Measurements from ENCODE around the gene PCDH9. TPM values are rescaled to one million over a fixed set of nuclear protein-coding genes. Genes with fewer than 3 reads are reported as not detected.

The PCDH9 gene
- total and polyA plus RNA-seq, 2 of the 13 experiments (the other 11 are each of a cell fraction or from before 2014, with no cell fraction given), result 0.09 TPM; not detected in 1

DNA sequence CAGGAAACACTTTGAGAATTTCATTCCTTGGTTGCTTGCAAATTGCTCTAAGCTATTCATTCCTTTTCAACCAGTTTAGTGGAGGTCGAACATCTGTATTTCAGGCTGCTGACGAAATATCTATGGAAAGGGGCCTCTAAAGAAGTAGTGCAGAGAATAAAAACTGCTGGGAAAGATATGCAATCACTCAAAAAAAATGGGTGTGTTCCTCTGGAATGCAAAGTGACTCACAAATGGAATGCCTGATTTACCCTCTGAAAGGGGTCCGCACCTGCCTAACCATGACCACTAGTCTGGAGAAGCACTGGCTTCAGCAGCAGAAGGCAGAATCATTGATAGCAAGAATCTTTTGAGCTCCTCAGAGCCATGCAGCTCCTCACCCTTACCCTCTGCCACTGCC lies 129.4 kb downstream of the PCDH9 start:
- no peaks in the 10 kb centered on the region for H4K20me1 ChIP-seq (ENCODE audit: insufficient read depth, low read length)
- H3K4me2 ChIP-seq (ENCODE audit: low read depth, low read length), result no peak overlapping the region
- no peaks in the 10 kb centered on the region for H3K79me2 ChIP-seq (ENCODE audit: insufficient read depth, low read length)
- DNase-seq (ENCODE audit: low spot score) (no peak), ATAC-seq (no peak), FAIRE-seq (no peak)
- H3K27ac ChIP-seq (ENCODE audit: extremely low read length, insufficient read depth, low read length), result no peak overlapping the region
- POLR2A ChIA-PET, result no interaction called here
- no peaks in the 10 kb centered on the region for H3K4me1 ChIP-seq (ENCODE audit: insufficient read depth, low read length)
- no peak for TF ChIP-seq SALL2 (CRISPR knock-in tag; IDR thresholded peaks at IDR 0.05)
- no peak for TF ChIP-seq PTBP1 (IDR thresholded peaks at IDR 0.05; ENCODE audit: low read depth, low read length, poor library complexity, severe bottlenecking)
- no peak for TF ChIP-seq MBD4 (IDR thresholded peaks at IDR 0.05; ENCODE audit: borderline replicate concordance, low read length)
- no peak for TF ChIP-seq JDP2 (CRISPR knock-in tag; IDR thresholded peaks at IDR 0.05; ENCODE audit: borderline replicate concordance)
- no peak for TF ChIP-seq TARDBP (CRISPR knock-in tag; IDR thresholded peaks at IDR 0.05)
- no peak overlapping the region for H2AFZ ChIP-seq (ENCODE audit: low read length)
- 2% methylated on average over 3 of the region's 3 CpGs for WGBS (ENCODE audit: low lambda C conversion rate)
- in situ Hi-C loops (cut with HindIII; ENCODE audit: extremely low pct_ligation_motif_present, low pct_unique_long_range_greater_than_20kb), result no loop called here
- intact Hi-C loops (cut with micrococcal nuclease; ENCODE audit: unreplicated experiment), result no loop called here
- H3K4me3 ChIP-seq (replicated peaks in 1 of 3; ENCODE audit: insufficient read depth in 1 of 3, low read depth in 2 of 3, low read length in 3 of 3), result no peak overlapping the region
- no peaks in the 10 kb centered on the region for H3K27me3 ChIP-seq (ENCODE audit: control insufficient read depth in 1 of 2, insufficient read depth in 2 of 2, low read length in 2 of 2)
- no peaks in the 10 kb centered on the region for H3K9me3 ChIP-seq (ENCODE audit: low read length)
- no peak overlapping the region for H3K9ac ChIP-seq (ENCODE audit: insufficient read depth, low read depth, low read length)
- H3K36me3 ChIP-seq (replicated peaks in 1 of 2; ENCODE audit: control insufficient read depth in 1 of 2, insufficient read depth in 2 of 2, low read length in 2 of 2), result no peaks in the 10 kb centered on the region
- no TSS peak for BruUV-seq (replicated peaks)
- CTCF ChIA-PET (ENCODE audit: low intra/inter-chr PET ratio, low total read pairs), result no interaction called here

DNA sequence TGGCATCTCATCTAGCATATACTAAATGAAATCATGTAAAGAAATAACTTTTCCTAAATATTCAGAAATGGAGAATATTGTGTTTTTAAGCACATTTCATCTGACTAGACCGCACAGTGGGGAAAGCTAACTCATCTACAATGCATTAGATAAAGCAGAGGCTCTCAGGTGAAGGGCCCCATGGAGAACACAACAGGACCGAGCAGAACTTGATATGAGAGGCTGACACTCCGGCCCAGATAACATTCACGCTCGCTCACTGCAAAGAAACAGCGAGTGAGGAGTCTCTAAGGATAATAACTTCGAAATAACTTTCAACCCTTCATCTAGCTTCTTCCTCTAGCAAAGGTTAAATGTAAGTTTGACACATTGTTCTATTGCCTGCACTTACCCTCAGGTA lies 130.6 kb downstream of the PCDH9 start:
- in situ Hi-C loops (cut with HindIII; ENCODE audit: extremely low pct_ligation_motif_present, low pct_unique_long_range_greater_than_20kb), result no loop called here
- intact Hi-C loops (cut with micrococcal nuclease; ENCODE audit: unreplicated experiment), result no loop called here
- TF ChIP-seq NR2F1 (CRISPR knock-in tag; IDR thresholded peaks at IDR 0.05) (no peak), NFE2 (CRISPR knock-in tag; IDR thresholded peaks at IDR 0.05) (no peak), ZNF772 (CRISPR knock-in tag; IDR thresholded peaks at IDR 0.05) (no peak), TCF7L2 (IDR thresholded peaks at IDR 0.05; ENCODE audit: low read depth, low read length) (no peak), HNRNPK (IDR thresholded peaks at IDR 0.05; ENCODE audit: low read depth, low read length, poor library complexity, severe bottlenecking) (no peak)
- TF ChIP-seq, protein P1, sequence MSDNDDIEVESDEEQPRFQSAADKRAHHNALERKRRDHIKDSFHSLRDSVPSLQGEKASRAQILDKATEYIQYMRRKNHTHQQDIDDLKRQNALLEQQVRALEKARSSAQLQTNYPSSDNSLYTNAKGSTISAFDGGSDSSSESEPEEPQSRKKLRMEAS (IDR thresholded peaks at IDR 0.05), result no peak
- TF ChIP-seq, protein P2, sequence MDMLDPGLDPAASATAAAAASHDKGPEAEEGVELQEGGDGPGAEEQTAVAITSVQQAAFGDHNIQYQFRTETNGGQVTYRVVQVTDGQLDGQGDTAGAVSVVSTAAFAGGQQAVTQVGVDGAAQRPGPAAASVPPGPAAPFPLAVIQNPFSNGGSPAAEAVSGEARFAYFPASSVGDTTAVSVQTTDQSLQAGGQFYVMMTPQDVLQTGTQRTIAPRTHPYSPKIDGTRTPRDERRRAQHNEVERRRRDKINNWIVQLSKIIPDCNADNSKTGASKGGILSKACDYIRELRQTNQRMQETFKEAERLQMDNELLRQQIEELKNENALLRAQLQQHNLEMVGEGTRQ (IDR thresholded peaks at IDR 0.05; ENCODE audit: low read depth, low read length), result no peak
- TF ChIP-seq, protein P2 (CRISPR knock-in tag; IDR thresholded peaks at IDR 0.05; ENCODE audit: borderline replicate concordance), result no peak

More for the DNA sequence above, 130.6 kb downstream of the PCDH9 start:
- ATAC-seq, result no peak
- Histone ChIP-seq H3K27me3 (ENCODE audit: control insufficient read depth in 1 of 2, insufficient read depth in 2 of 2, low read length in 2 of 2) (no peaks in the 10 kb centered on the region), H2AFZ (ENCODE audit: low read length) (no peak overlapping the region), H3K4me1 (ENCODE audit: insufficient read depth, low read length) (no peaks in the 10 kb centered on the region), H4K20me1 (ENCODE audit: insufficient read depth, low read length) (no peaks in the 10 kb centered on the region), H3K9ac (ENCODE audit: insufficient read depth, low read depth, low read length) (no peak overlapping the region), H3K27ac (ENCODE audit: extremely low read length, insufficient read depth, low read length) (no peak overlapping the region), H3K36me3 (replicated peaks in 1 of 2; ENCODE audit: control insufficient read depth in 1 of 2, insufficient read depth in 2 of 2, low read length in 2 of 2) (no peaks in the 10 kb centered on the region), H3K4me3 (replicated peaks in 1 of 3; ENCODE audit: insufficient read depth in 1 of 3, low read depth in 2 of 3, low read length in 3 of 3) (no peak overlapping the region), H3K79me2 (ENCODE audit: insufficient read depth, low read length) (no peaks in the 10 kb centered on the region), H3K4me2 (ENCODE audit: low read depth, low read length) (no peak overlapping the region), H3K9me3 (ENCODE audit: low read length) (no peaks in the 10 kb centered on the region)
- ChIA-PET POLR2A (no interaction called here), CTCF (ENCODE audit: low intra/inter-chr PET ratio, low total read pairs) (no interaction called here)
- no peak for DNase-seq (ENCODE audit: low spot score)
- 45% methylated on average over 7 of the region's 7 CpGs for WGBS (ENCODE audit: low lambda C conversion rate)
- no peak for FAIRE-seq
- BruUV-seq (replicated peaks), result no TSS peak
